Measurements from ENCODE around the gene NUP160.

The NUP160 gene

GRCh38 chr11:47850337-47850736 is 2.2 kb upstream of the NUP160 start:
- POLR2A ChIA-PET: no interaction called here

GRCh38 chr11:47848700-47849155 is 578 bp upstream of the NUP160 start:
- Histone ChIP-seq H3K27me3 (replicated peaks in 2 of 5; ENCODE audit: control insufficient read depth in 4 of 5, insufficient read depth in 5 of 5, low read length in 4 of 5) (no peaks in the 10 kb centered on the region), H3K9me3 (ENCODE audit: control extremely low read depth in 1 of 5, control insufficient read depth in 4 of 5, insufficient read depth in 2 of 5, low read depth in 1 of 5, low read length in 4 of 5) (no peaks in the 10 kb centered on the region), H3K27ac (ENCODE audit: insufficient read depth in 1 of 2, low read depth in 1 of 2, low read length in 2 of 2, poor library complexity in 1 of 2, severe bottlenecking in 2 of 2) (peak overlapping the region; percentile 93 to 96), H3K36me3 (ENCODE audit: control insufficient read depth in 4 of 4, insufficient read depth in 4 of 4, low read length in 3 of 4) (peaks cover 4 to 17% (median 11%) of the 10 kb centered on the region in 4 experiments), H3K4me1 (ENCODE audit: control extremely low read depth in 1 of 4, control insufficient read depth in 4 of 4, insufficient read depth in 4 of 4, low read length in 3 of 4) (peaks cover 3 to 33% (median 23%) of the 10 kb centered on the region in 4 experiments), H3K4me3 (ENCODE audit: control insufficient read depth in 1 of 7, extremely low read depth in 1 of 7, insufficient read depth in 4 of 7, low read depth in 2 of 7, low read length in 6 of 7) (peak overlapping the region; percentile 92 to 100 (median 99))
- ChIA-PET POLR2A (interaction anchor here (0.6 kb wide), 1 partner anchor 31 kb away, joined by 5 read pairs; no protein-coding TSS in a partner anchor), CTCF (no interaction called here)
- 7% methylated on average over 7 of the region's 14 CpGs for WGBS (ENCODE audit: insufficient coverage)
- no peak for DNase-seq

More at GRCh38 chr11:47850337-47850736, 2.2 kb upstream of the NUP160 start:
- H3K4me1 ChIP-seq (ENCODE audit: control extremely low read depth in 1 of 4, control insufficient read depth in 4 of 4, insufficient read depth in 4 of 4, low read length in 3 of 4): peaks cover 3 to 33% (median 23%) of the 10 kb centered on the region in 4 experiments
- CTCF ChIA-PET: interaction anchor here (0.8 to 1.3 kb wide), 2 partner anchors 22 to 254 kb away, joined by 3 read pairs; no protein-coding TSS in a partner anchor
- no peak overlapping the region for H3K4me3 ChIP-seq (ENCODE audit: control insufficient read depth in 1 of 7, extremely low read depth in 1 of 7, insufficient read depth in 4 of 7, low read depth in 2 of 7, low read length in 6 of 7)
- peak in 2 of 3 donors; percentile 19 to 26 for DNase-seq
- H3K36me3 ChIP-seq (ENCODE audit: control insufficient read depth in 4 of 4, insufficient read depth in 4 of 4, low read length in 3 of 4): peaks cover 0 to 8% (median 3%) of the 10 kb centered on the region in 4 experiments
- no CpG with 5 or more reads among the region's 1 CpG for WGBS (ENCODE audit: insufficient coverage)
- no peak overlapping the region for H3K27ac ChIP-seq (ENCODE audit: insufficient read depth in 1 of 2, low read depth in 1 of 2, low read length in 2 of 2, poor library complexity in 1 of 2, severe bottlenecking in 2 of 2)
- no peaks in the 10 kb centered on the region for H3K27me3 ChIP-seq (replicated peaks in 2 of 5; ENCODE audit: control insufficient read depth in 4 of 5, insufficient read depth in 5 of 5, low read length in 4 of 5)
- no peaks in the 10 kb centered on the region for H3K9me3 ChIP-seq (ENCODE audit: control extremely low read depth in 1 of 5, control insufficient read depth in 4 of 5, insufficient read depth in 2 of 5, low read depth in 1 of 5, low read length in 4 of 5)

DNA sequence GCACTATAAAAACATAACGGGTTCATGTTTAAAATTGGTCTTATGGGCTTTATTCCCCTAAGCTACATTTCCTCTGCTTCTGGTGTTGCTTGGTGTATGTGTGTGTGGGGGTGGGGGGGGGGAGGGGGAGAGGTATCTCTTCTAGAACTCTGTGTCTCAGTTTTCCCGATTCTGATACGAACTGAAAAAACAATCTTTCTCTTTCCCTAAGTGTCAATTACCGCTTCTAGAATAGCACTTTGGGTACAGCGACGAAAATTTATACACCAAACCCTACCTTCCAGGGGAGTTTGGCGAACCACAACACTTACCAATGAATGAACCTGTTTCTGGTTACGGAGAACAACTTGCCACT is 636 bp downstream of the NUP160 start:
- H3K27me3 ChIP-seq (replicated peaks in 2 of 5; ENCODE audit: control insufficient read depth in 4 of 5, insufficient read depth in 5 of 5, low read length in 4 of 5): no peaks in the 10 kb centered on the region
- H3K9me3 ChIP-seq (ENCODE audit: control extremely low read depth in 1 of 5, control insufficient read depth in 4 of 5, insufficient read depth in 2 of 5, low read depth in 1 of 5, low read length in 4 of 5): no peaks in the 10 kb centered on the region
- H3K36me3 ChIP-seq (ENCODE audit: control insufficient read depth in 4 of 4, insufficient read depth in 4 of 4, low read length in 3 of 4): peaks cover 7 to 29% (median 20%) of the 10 kb centered on the region in 4 experiments
- peak overlapping the region; percentile 92 to 100 (median 99) for H3K4me3 ChIP-seq (ENCODE audit: control insufficient read depth in 1 of 7, extremely low read depth in 1 of 7, insufficient read depth in 4 of 7, low read depth in 2 of 7, low read length in 6 of 7)
- peaks cover 3 to 32% (median 22%) of the 10 kb centered on the region in 4 experiments for H3K4me1 ChIP-seq (ENCODE audit: control extremely low read depth in 1 of 4, control insufficient read depth in 4 of 4, insufficient read depth in 4 of 4, low read length in 3 of 4)
- ChIA-PET CTCF (interaction anchor here (0.6 kb wide), 1 partner anchor 22 kb away, joined by 3 read pairs; no protein-coding TSS in a partner anchor), POLR2A (interaction anchor here (0.9 kb wide), 1 partner anchor 14 kb away, joined by 3 read pairs; no protein-coding TSS in a partner anchor)
- WGBS (ENCODE audit: insufficient coverage): 8% methylated on average over 6 of the region's 8 CpGs
- peak overlapping the region; percentile 93 to 96 for H3K27ac ChIP-seq (ENCODE audit: insufficient read depth in 1 of 2, low read depth in 1 of 2, low read length in 2 of 2, poor library complexity in 1 of 2, severe bottlenecking in 2 of 2)
- DNase-seq: no peak

DNA sequence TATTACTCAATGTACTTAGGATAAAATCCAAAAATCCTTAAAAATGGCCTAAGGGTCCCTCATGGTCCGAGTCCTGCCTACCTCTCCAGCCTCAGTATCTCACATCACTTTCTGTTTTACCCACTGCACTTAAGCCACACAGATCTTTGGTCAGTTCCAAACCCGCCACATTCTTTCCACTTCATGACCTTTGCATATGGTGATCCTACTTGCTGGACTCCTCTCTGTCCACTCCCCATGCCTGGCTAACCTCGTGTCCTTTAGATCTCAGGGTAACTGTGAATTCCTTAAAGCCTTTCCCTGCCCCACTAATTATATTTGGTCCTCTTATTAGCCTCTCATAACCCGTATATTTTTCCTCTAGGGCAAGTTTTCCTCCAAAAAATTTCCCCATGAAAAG is 1.2 kb downstream of the NUP160 start:
- ChIA-PET POLR2A (no interaction called here), CTCF (interaction anchor here (0.6 kb wide), 1 partner anchor 21 kb away, joined by 3 read pairs; no protein-coding TSS in a partner anchor)
- H3K4me3 ChIP-seq (ENCODE audit: control insufficient read depth in 1 of 7, extremely low read depth in 1 of 7, insufficient read depth in 4 of 7, low read depth in 2 of 7, low read length in 6 of 7): peak overlapping the region in 5 of 7 experiments; percentile 95 to 100 (median 99)
- no peaks in the 10 kb centered on the region for H3K27me3 ChIP-seq (replicated peaks in 2 of 5; ENCODE audit: control insufficient read depth in 4 of 5, insufficient read depth in 5 of 5, low read length in 4 of 5)
- peaks cover 3 to 32% (median 22%) of the 10 kb centered on the region in 4 experiments for H3K4me1 ChIP-seq (ENCODE audit: control extremely low read depth in 1 of 4, control insufficient read depth in 4 of 4, insufficient read depth in 4 of 4, low read length in 3 of 4)
- DNase-seq: no peak
- no peaks in the 10 kb centered on the region for H3K9me3 ChIP-seq (ENCODE audit: control extremely low read depth in 1 of 5, control insufficient read depth in 4 of 5, insufficient read depth in 2 of 5, low read depth in 1 of 5, low read length in 4 of 5)
- no peak overlapping the region for H3K27ac ChIP-seq (ENCODE audit: insufficient read depth in 1 of 2, low read depth in 1 of 2, low read length in 2 of 2, poor library complexity in 1 of 2, severe bottlenecking in 2 of 2)
- WGBS (ENCODE audit: insufficient coverage): 93% methylated on average over 4 of the region's 4 CpGs
- peaks cover 12 to 34% (median 24%) of the 10 kb centered on the region in 4 experiments for H3K36me3 ChIP-seq (ENCODE audit: control insufficient read depth in 4 of 4, insufficient read depth in 4 of 4, low read length in 3 of 4)

DNA sequence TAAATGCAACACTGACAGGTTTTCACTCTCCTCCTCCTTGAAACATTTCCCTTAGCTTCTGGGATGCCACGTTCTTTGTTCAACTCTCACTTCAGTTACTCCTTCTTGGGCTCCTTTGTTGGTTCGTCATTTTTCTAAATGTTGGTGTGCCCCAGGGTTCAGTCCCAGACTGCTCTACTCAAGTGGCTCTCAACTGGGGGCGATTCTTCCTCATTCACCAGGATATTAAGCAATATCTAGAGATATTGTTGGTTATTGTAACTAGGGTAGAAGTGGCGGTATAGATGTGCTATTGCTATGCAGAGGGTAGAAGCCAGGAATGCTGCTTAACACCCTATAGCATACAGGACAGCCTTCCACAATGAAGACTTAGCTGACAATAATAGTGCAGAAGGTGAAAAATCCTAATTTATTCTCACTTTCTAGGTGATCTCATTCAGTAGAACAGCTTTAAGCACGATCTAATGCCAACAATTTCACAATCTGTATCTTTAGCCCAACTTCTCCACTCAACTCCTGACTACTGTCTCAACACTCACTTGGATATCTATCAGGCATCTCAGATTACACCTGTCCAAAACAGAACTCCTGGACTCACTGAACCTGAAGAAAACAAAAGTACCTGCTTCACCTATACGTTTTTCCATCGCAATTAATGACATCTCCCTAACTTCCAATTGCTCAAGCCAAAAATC is 4.6 kb downstream of the NUP160 start:
- H3K27ac ChIP-seq (ENCODE audit: insufficient read depth in 1 of 2, low read depth in 1 of 2, low read length in 2 of 2, poor library complexity in 1 of 2, severe bottlenecking in 2 of 2): no peak overlapping the region
- H3K4me1 ChIP-seq (ENCODE audit: control extremely low read depth in 1 of 4, control insufficient read depth in 4 of 4, insufficient read depth in 4 of 4, low read length in 3 of 4): peaks cover 0 to 10% (median 6%) of the 10 kb centered on the region in 4 experiments
- DNase-seq: no peak
- ChIA-PET POLR2A (no interaction called here), CTCF (interaction anchor here (1.4 kb wide), 1 partner anchor 11 kb away, joined by 4 read pairs; no protein-coding TSS in a partner anchor)
- no peak overlapping the region for H3K4me3 ChIP-seq (ENCODE audit: control insufficient read depth in 1 of 7, extremely low read depth in 1 of 7, insufficient read depth in 4 of 7, low read depth in 2 of 7, low read length in 6 of 7)
- peaks cover 24 to 61% (median 42%) of the 10 kb centered on the region in 4 experiments for H3K36me3 ChIP-seq (ENCODE audit: control insufficient read depth in 4 of 4, insufficient read depth in 4 of 4, low read length in 3 of 4)
- 88% methylated on average over 3 of the region's 7 CpGs for WGBS (ENCODE audit: insufficient coverage)
- H3K9me3 ChIP-seq (ENCODE audit: control extremely low read depth in 1 of 5, control insufficient read depth in 4 of 5, insufficient read depth in 2 of 5, low read depth in 1 of 5, low read length in 4 of 5): no peaks in the 10 kb centered on the region
- no peaks in the 10 kb centered on the region for H3K27me3 ChIP-seq (replicated peaks in 2 of 5; ENCODE audit: control insufficient read depth in 4 of 5, insufficient read depth in 5 of 5, low read length in 4 of 5)

GRCh38 chr11:47842749-47843148 is 5.4 kb downstream of the NUP160 start:
- Histone ChIP-seq H3K27me3 (replicated peaks in 2 of 5; ENCODE audit: control insufficient read depth in 4 of 5, insufficient read depth in 5 of 5, low read length in 4 of 5) (no peaks in the 10 kb centered on the region), H3K36me3 (ENCODE audit: control insufficient read depth in 4 of 4, insufficient read depth in 4 of 4, low read length in 3 of 4) (peaks cover 26 to 67% (median 47%) of the 10 kb centered on the region in 4 experiments), H3K9me3 (ENCODE audit: control extremely low read depth in 1 of 5, control insufficient read depth in 4 of 5, insufficient read depth in 2 of 5, low read depth in 1 of 5, low read length in 4 of 5) (no peaks in the 10 kb centered on the region), H3K27ac (ENCODE audit: insufficient read depth in 1 of 2, low read depth in 1 of 2, low read length in 2 of 2, poor library complexity in 1 of 2, severe bottlenecking in 2 of 2) (no peak overlapping the region), H3K4me1 (ENCODE audit: control extremely low read depth in 1 of 4, control insufficient read depth in 4 of 4, insufficient read depth in 4 of 4, low read length in 3 of 4) (peaks cover 0 to 8% (median 6%) of the 10 kb centered on the region in 4 experiments), H3K4me3 (ENCODE audit: control insufficient read depth in 1 of 7, extremely low read depth in 1 of 7, insufficient read depth in 4 of 7, low read depth in 2 of 7, low read length in 6 of 7) (no peak overlapping the region)
- WGBS (ENCODE audit: insufficient coverage): 100% methylated on average over 3 of the region's 4 CpGs
- ChIA-PET CTCF (interaction anchor here (1.4 kb wide), 1 partner anchor 12 kb away, joined by 4 read pairs; no protein-coding TSS in a partner anchor), POLR2A (no interaction called here)
- DNase-seq: no peak

GRCh38 chr11:47837929-47838328 is 10.2 kb downstream of the NUP160 start:
- H3K9me3 ChIP-seq (ENCODE audit: control extremely low read depth in 1 of 5, control insufficient read depth in 4 of 5, insufficient read depth in 2 of 5, low read depth in 1 of 5, low read length in 4 of 5): no peaks in the 10 kb centered on the region
- POLR2A ChIA-PET: no interaction called here
- H3K4me1 ChIP-seq (ENCODE audit: control extremely low read depth in 1 of 4, control insufficient read depth in 4 of 4, insufficient read depth in 4 of 4, low read length in 3 of 4): no peaks in the 10 kb centered on the region
- peaks cover 39 to 89% (median 66%) of the 10 kb centered on the region in 4 experiments for H3K36me3 ChIP-seq (ENCODE audit: control insufficient read depth in 4 of 4, insufficient read depth in 4 of 4, low read length in 3 of 4)
- H3K4me3 ChIP-seq (ENCODE audit: control insufficient read depth in 1 of 7, extremely low read depth in 1 of 7, insufficient read depth in 4 of 7, low read depth in 2 of 7, low read length in 6 of 7): no peak overlapping the region
- H3K27me3 ChIP-seq (replicated peaks in 2 of 5; ENCODE audit: control insufficient read depth in 4 of 5, insufficient read depth in 5 of 5, low read length in 4 of 5): no peaks in the 10 kb centered on the region
- DNase-seq: no peak
- no peak overlapping the region for H3K27ac ChIP-seq (ENCODE audit: insufficient read depth in 1 of 2, low read depth in 1 of 2, low read length in 2 of 2, poor library complexity in 1 of 2, severe bottlenecking in 2 of 2)
- CTCF ChIA-PET: interaction anchor here (0.6 kb wide), 1 partner anchor 161 kb away, joined by 3 read pairs; no protein-coding TSS in a partner anchor

Measured in common myeloid progenitor, CD34-positive (primary cell).